Measurements from ENCODE around the gene FITM2.
A peak's percentile ranks its signal among the peaks of the same experiment; 100 is the strongest.
"Not testable (repeated sequence)": the region's sequence is repeated elsewhere in the genome, so short reads cannot be mapped to it uniquely, and the experiment has no call there.

Gene FITM2

GRCh38 chr20:44310664-44311639, at the start of gene FITM2:
Gene FITM2, minus strand, starts transcription at chr20:44311202. Its CDS starts 54 bp downstream, at chr20:44311148.
- DNase-seq (ENCODE audit: low spot score) = peak; percentile 98

- DNase-seq (ENCODE audit: low spot score) = no peak
These were observed 49.2 kb upstream of the FITM2 start for GRCh38 chr20:44360221-44360620.

GRCh38 chr20:44358776-44359175, 47.8 kb upstream of the FITM2 start:
- no peak for DNase-seq (ENCODE audit: low spot score)

- no peak for DNase-seq (ENCODE audit: low spot score)
These were observed 46.6 kb upstream of the FITM2 start for GRCh38 chr20:44357555-44358125.

GRCh38 chr20:44357020-44357419, 46.0 kb upstream of the FITM2 start:
- DNase-seq (ENCODE audit: low spot score) = no peak

GRCh38 chr20:44356353-44356723, 45.3 kb upstream of the FITM2 start:
- no peak for DNase-seq (ENCODE audit: low spot score)

- no peak for DNase-seq (ENCODE audit: low spot score)
These were observed 44.7 kb upstream of the FITM2 start, which contains the start of gene HNF4A for GRCh38 chr20:44355498-44356352. Gene HNF4A, plus strand, starts transcription at chr20:44355699. Its CDS starts 106 bp downstream, at chr20:44355805.

- DNase-seq (ENCODE audit: low spot score) = no peak
These were observed 44.0 kb upstream of the FITM2 start for GRCh38 chr20:44354979-44355497.

GRCh38 chr20:44350567-44350966, 39.6 kb upstream of the FITM2 start:
- DNase-seq (ENCODE audit: low spot score) = no peak

GRCh38 chr20:44349349-44349748, 38.3 kb upstream of the FITM2 start:
- no peak for DNase-seq (ENCODE audit: low spot score)

GRCh38 chr20:44348168-44348659, 37.2 kb upstream of the FITM2 start:
- DNase-seq (ENCODE audit: low spot score) = no peak

- not testable (repeated sequence) for DNase-seq (ENCODE audit: low spot score)
These were observed 34.9 kb upstream of the FITM2 start for GRCh38 chr20:44345941-44346340.

GRCh38 chr20:44345147-44345546, 34.1 kb upstream of the FITM2 start:
- no peak for DNase-seq (ENCODE audit: low spot score)

GRCh38 chr20:44344723-44345122, 33.7 kb upstream of the FITM2 start:
- no peak for DNase-seq (ENCODE audit: low spot score)

- DNase-seq (ENCODE audit: low spot score) = no peak
These were observed 32.2 kb upstream of the FITM2 start for GRCh38 chr20:44343162-44343675.

- DNase-seq (ENCODE audit: low spot score) = no peak
These were observed 31.2 kb upstream of the FITM2 start for GRCh38 chr20:44342248-44342647.

GRCh38 chr20:44336725-44337380, 25.9 kb upstream of the FITM2 start, which contains the start of gene R3HDML:
Gene R3HDML, plus strand, starts transcription at chr20:44337043. Its CDS starts 115 bp downstream, at chr20:44337158.
- no peak for DNase-seq (ENCODE audit: low spot score)

- DNase-seq (ENCODE audit: low spot score) = no peak
These were observed 25.1 kb upstream of the FITM2 start for GRCh38 chr20:44336086-44336485.

- no peak for DNase-seq (ENCODE audit: low spot score)
These were observed 24.7 kb upstream of the FITM2 start for GRCh38 chr20:44335675-44336074.

GRCh38 chr20:44334709-44335108, 23.7 kb upstream of the FITM2 start:
- no peak for DNase-seq (ENCODE audit: low spot score)

GRCh38 chr20:44334306-44334705, 23.3 kb upstream of the FITM2 start:
- DNase-seq (ENCODE audit: low spot score) = no peak

All from germinal center (tissue), 1 donor.